Effector memory CD4-positive, alpha-beta T cell (primary cell): ENCODE measurements around the gene STK31.
"Not testable (repeated sequence)": the region's sequence is repeated elsewhere in the genome, so short reads cannot be mapped to it uniquely, and the experiment has no call there.

ENCODE experiments used
- DNase-seq, 3 donors: peaks; one replicate each; pipeline ENCODE4 v3.0.0-alpha.2; 2020
- H3K27ac ChIP-seq: 2 replicates; pipeline ENCODE4 v1.7.0; 2013; ENCODE audit warnings: mild to moderate bottlenecking, low read length, moderate library complexity; ENCODE audit not compliant: insufficient read depth, poor library complexity, severe bottlenecking
- H3K27me3 ChIP-seq: replicated peaks from 2 replicates; pipeline ENCODE4 v1.7.0; 2013; ENCODE audit warnings: mild to moderate bottlenecking, low read length; ENCODE audit not compliant: insufficient read depth, control insufficient read depth, poor library complexity, severe bottlenecking
- H3K36me3 ChIP-seq: 2 replicates; pipeline ENCODE4 v1.7.0; 2013; ENCODE audit warnings: mild to moderate bottlenecking, low read length, moderate library complexity; ENCODE audit not compliant: control insufficient read depth, insufficient read depth
- H3K4me1 ChIP-seq: 2 replicates; pipeline ENCODE4 v1.7.0; 2013; ENCODE audit warnings: low read length, mild to moderate bottlenecking; ENCODE audit not compliant: control insufficient read depth, insufficient read depth, poor library complexity, severe bottlenecking
- H3K4me3 ChIP-seq: 2 replicates; pipeline ENCODE4 v1.7.0; 2013; ENCODE audit warnings: low read length, low read depth, mild to moderate bottlenecking; ENCODE audit not compliant: insufficient read depth, poor library complexity, severe bottlenecking
- H3K9me3 ChIP-seq: 2 replicates; pipeline ENCODE4 v1.7.0; 2013; ENCODE audit warnings: mild to moderate bottlenecking, low read length, moderate library complexity; ENCODE audit not compliant: control insufficient read depth
- total RNA-seq, 3 donors: gene quantifications; one replicate each; lab custom pipeline; 2026; lab: John Stamatoyannopoulos, UW

STK31 gene
- 0.61 to 1.5 (median 0.69) reads per million in 3 donors for total RNA-seq

- H3K27ac ChIP-seq = no peak within 1 kb of the TSS
- H3K9me3 ChIP-seq = no peaks in the 10 kb centered on the region
- no peak for DNase-seq
Observed at GRCh38 chr7:23710000-23710399, at the start of gene STK31. STK31 (plus strand) TSS chr7:23710219; CDS start chr7:23710286, 67 bp downstream.

GRCh38 chr7:23661385-23661784 is 48.6 kb upstream of the STK31 start:
- H3K4me1 ChIP-seq = no peaks in the 10 kb centered on the region
- H3K27ac ChIP-seq = no peak overlapping the region
- no peak for DNase-seq
- H3K27me3 ChIP-seq = no peaks in the 10 kb centered on the region
- H3K9me3 ChIP-seq = no peaks in the 10 kb centered on the region
- H3K36me3 ChIP-seq = no peaks in the 10 kb centered on the region
- H3K4me3 ChIP-seq = no peak overlapping the region

More at GRCh38 chr7:23710000-23710399, at the start of gene STK31:
- H3K4me1 ChIP-seq = no peaks in the 10 kb centered on the region
- no peaks in the 10 kb centered on the region for H3K36me3 ChIP-seq
- H3K27me3 ChIP-seq = no peaks in the 10 kb centered on the region
- no peak within 1 kb of the TSS for H3K4me3 ChIP-seq

DNA sequence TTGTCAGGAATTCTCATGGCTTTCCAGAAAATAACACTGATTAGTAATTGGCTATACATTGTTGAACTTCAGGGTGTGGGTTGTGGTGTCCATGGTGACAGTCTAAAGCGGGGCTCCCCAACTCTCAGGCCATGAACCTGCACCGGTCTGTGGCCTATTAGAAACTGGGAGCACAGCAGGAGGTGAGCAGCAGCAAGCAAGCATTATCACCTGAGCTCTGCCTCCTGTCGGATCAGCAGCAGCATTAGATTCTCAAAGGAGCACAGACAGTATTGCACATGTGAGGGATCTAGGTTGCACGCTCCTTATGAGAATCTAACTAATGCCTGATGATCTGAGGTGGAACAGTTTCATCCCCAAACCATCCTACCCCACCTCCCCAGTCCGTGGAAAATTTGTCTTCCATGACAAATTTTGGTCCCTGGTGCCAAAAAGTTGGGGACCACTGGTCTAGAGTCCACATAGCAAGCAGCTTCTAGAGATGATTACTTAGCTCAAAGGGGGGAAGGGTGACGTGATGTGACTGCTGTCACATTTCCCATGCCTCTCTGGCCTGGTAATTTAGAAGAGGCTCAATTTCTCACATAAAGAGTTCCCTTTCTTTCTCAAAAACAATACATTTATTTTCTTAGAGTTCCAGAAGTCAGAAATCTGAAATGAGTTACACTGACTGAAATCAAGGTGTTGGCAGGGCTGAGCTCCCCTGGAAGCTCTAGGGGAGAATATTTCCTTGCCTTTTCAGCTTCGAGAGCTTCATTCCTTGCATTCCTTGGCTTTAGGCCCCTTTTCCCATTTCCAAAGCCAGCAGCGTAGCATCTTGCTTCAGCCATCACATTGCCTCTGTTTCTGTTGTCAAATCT is 47.7 kb upstream of the STK31 start:
- no peaks in the 10 kb centered on the region for H3K9me3 ChIP-seq
- H3K27me3 ChIP-seq = no peaks in the 10 kb centered on the region
- no peaks in the 10 kb centered on the region for H3K4me1 ChIP-seq
- no peak overlapping the region for H3K4me3 ChIP-seq
- H3K36me3 ChIP-seq = no peaks in the 10 kb centered on the region
- H3K27ac ChIP-seq = no peak overlapping the region
- no peak for DNase-seq

DNA sequence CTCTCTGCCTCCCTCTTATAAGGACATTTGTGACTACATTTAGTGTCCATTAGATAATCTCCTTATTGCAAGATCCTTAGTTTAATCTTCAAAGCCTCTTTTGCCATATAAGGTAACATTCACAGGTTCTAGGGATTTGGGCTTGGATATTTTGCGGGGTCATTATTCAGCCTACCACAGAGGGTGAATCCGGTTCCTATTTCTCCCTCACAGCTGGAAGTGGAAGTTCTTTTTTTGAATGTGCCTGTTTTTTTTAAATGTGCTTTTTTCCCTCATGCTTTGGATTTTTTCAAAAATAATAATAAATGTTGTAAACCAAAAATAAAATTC is 47.1 kb upstream of the STK31 start:
- no peaks in the 10 kb centered on the region for H3K27me3 ChIP-seq

DNA sequence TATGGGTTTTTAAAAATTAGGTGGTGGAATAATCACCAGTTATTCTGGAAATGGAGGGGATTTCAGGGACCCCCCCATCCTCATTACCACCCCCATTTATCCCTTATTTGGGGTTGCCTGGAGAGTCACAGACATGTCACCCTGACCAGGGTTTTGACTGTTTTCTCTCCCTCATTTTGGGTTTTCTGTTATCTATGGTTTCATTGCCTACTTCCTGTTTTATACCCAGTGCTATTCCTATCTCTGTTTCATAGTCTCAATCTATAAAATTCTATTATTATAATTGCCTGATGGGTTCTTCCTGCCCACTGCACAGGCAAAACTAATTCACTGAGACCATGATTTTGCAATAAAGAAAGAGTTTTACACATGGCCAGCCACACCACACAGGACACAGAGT is 45.9 kb upstream of the STK31 start:
- Histone ChIP-seq H3K36me3 (no peaks in the 10 kb centered on the region), H3K4me1 (no peaks in the 10 kb centered on the region), H3K9me3 (no peaks in the 10 kb centered on the region), H3K4me3 (no peak overlapping the region), H3K27ac (no peak overlapping the region), H3K27me3 (no peaks in the 10 kb centered on the region)
- no peak for DNase-seq

More for the DNA sequence above, 47.1 kb upstream of the STK31 start:
- Histone ChIP-seq H3K27ac (no peak overlapping the region), H3K9me3 (no peaks in the 10 kb centered on the region), H3K4me3 (no peak overlapping the region), H3K36me3 (no peaks in the 10 kb centered on the region), H3K4me1 (no peaks in the 10 kb centered on the region)
- no peak for DNase-seq

DNA sequence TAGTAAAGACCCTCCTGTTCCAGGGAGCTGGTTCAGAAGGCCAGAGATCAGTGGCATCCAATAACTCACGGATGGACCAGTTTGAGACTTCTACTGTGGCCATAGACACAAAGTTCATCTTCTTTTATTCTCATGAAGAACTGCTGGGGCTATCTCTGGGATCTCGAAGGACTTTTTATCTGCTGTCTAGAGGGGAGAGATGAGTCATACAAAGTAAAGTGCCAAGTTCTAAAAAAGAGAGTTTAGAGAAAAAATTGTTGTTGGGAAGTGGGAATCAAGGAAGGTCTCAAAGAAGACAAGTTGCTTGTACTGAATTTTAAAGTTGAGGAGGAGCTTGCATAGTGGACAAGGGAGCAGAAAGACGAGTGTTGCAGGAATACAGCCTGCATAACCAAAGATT is 38.0 kb upstream of the STK31 start:
- no peaks in the 10 kb centered on the region for H3K36me3 ChIP-seq
- H3K9me3 ChIP-seq = no peaks in the 10 kb centered on the region
- no peak overlapping the region for H3K27ac ChIP-seq
- no peaks in the 10 kb centered on the region for H3K27me3 ChIP-seq
- no peaks in the 10 kb centered on the region for H3K4me1 ChIP-seq
- DNase-seq = no peak
- H3K4me3 ChIP-seq = no peak overlapping the region

DNA sequence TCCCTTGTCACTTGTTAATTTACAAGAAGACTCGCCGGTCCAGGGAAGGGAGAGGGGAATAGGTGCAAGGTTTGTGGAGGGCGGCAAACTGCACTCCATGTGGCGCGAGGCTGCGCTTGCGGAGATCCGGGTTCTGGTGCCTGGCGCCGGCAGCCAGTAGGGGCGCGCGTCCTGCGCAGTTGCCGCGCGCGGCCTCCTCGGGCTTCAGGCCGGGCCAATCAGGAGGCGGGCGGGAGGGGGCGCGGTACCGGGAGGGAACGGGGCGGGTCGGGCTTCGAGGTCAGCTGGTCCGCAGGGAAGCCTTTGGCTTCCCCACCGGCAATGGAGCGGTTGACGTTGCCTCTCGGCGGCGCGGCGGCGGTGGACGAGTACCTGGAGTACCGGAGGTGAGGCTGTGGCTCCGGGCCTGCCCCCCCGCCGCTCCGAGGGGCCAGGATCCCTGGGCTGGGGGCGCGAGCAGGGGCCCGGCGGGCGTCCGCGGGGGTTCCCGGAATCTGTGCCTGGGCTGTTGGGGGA is 30.1 kb upstream of the STK31 start, which contains the start of gene FAM221A:
TSS of gene FAM221A (plus strand) at position 302 of the 516 bp plus-strand sequence. CDS start at position 322, 20 bp downstream.
- Histone ChIP-seq H3K27me3 (no peaks in the 10 kb centered on the region), H3K4me3 (peak within 1 kb of the TSS; percentile 96), H3K27ac (peak within 1 kb of the TSS; percentile 67), H3K4me1 (peaks cover 7% of the 10 kb centered on the region), H3K36me3 (no peaks in the 10 kb centered on the region), H3K9me3 (no peaks in the 10 kb centered on the region)
- DNase-seq = peak; percentile 69 to 76 (median 76)

GRCh38 chr7:23680414-23681405 is 29.3 kb upstream of the STK31 start:
- Histone ChIP-seq H3K27me3 (no peaks in the 10 kb centered on the region), H3K36me3 (no peaks in the 10 kb centered on the region), H3K4me1 (peaks cover 7% of the 10 kb centered on the region), H3K27ac (peak overlapping the region; percentile 67), H3K4me3 (peak overlapping the region; percentile 96), H3K9me3 (no peaks in the 10 kb centered on the region)
- peak; percentile 4 to 42 (median 35) for DNase-seq

- not testable (repeated sequence) for H3K9me3 ChIP-seq, H3K27me3 ChIP-seq, DNase-seq, H3K4me3 ChIP-seq, H3K36me3 ChIP-seq, H3K27ac ChIP-seq, H3K4me1 ChIP-seq
Observed at GRCh38 chr7:23684041-23684440, 26.0 kb upstream of the STK31 start.
